ENCODE measurements around the gene TTC36.

DNA sequence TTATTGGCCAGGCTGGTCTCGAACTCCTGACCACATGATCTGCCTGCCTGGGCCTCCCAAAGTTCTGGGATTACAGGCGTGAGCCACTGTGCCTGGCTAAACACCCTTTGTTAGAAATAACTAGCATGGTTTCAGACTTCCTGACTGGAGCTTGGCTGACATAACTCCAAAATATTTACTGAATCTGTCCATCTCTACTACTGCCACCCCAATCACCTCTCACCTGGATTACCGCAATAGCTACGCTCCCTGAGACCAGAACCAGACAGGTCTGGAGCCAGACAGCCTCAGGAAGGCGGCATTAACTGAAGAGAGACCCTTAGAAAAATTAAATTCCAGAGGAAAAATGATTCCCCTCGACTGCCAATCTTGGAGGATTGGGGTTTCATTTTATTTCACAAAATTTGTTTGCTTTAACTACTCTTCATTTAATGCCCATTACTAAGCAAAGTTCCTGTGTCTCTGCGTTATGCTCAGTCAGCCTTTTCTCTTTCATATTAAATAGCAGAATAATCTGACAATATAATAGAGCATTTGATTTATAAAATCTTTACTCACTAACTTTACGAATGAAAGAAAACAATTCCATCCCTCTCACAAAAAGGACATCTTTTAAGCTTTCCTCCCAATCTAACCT lies 16.9 kb downstream of the TTC36 start:
- no peak for TF ChIP-seq POLR2A (IDR thresholded peaks at IDR 0.05)
- TF ChIP-seq, protein P1, sequence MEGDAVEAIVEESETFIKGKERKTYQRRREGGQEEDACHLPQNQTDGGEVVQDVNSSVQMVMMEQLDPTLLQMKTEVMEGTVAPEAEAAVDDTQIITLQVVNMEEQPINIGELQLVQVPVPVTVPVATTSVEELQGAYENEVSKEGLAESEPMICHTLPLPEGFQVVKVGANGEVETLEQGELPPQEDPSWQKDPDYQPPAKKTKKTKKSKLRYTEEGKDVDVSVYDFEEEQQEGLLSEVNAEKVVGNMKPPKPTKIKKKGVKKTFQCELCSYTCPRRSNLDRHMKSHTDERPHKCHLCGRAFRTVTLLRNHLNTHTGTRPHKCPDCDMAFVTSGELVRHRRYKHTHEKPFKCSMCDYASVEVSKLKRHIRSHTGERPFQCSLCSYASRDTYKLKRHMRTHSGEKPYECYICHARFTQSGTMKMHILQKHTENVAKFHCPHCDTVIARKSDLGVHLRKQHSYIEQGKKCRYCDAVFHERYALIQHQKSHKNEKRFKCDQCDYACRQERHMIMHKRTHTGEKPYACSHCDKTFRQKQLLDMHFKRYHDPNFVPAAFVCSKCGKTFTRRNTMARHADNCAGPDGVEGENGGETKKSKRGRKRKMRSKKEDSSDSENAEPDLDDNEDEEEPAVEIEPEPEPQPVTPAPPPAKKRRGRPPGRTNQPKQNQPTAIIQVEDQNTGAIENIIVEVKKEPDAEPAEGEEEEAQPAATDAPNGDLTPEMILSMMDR (IDR thresholded peaks at IDR 0.05 in 4 of 5, conservative IDR thresholded peaks at IDR 0.05 in 1 of 5) = no peak

Measured in gastrocnemius medialis (tissue), 4 donors.